ENCODE measurements around the gene SEMA4D. TPM values are rescaled to one million over a fixed set of nuclear protein-coding genes. Genes with fewer than 3 reads are reported as not detected.

SEMA4D gene
- total and polyA plus RNA-seq, 2 of the 13 experiments (the other 11 are each of a cell fraction or from before 2014, with no cell fraction given) = 0.13 to 0.16 TPM

GRCh38 chr9:89357331-89358197 is 140.3 kb downstream of the SEMA4D start (continued):
- TF ChIP-seq ZBTB25 (CRISPR knock-in tag; IDR thresholded peaks at IDR 0.05) (peak; percentile 79), ZBTB7B (CRISPR knock-in tag; IDR thresholded peaks at IDR 0.05) (peak; percentile 97), RAD21 (CRISPR knock-in tag; IDR thresholded peaks at IDR 0.05) (peak; percentile 39; the same call in 1 of the 2 replicates), CSRNP1 (CRISPR knock-in tag; IDR thresholded peaks at IDR 0.05) (0 out of 2 replicates have a peak, but pooled peaks have one; percentile 18), FOSL2 (CRISPR knock-in tag; IDR thresholded peaks at IDR 0.05) (peak; percentile 90), POGZ (CRISPR knock-in tag; IDR thresholded peaks at IDR 0.05) (peak; percentile 91), ZNF281 (CRISPR knock-in tag; IDR thresholded peaks at IDR 0.05; ENCODE audit: borderline replicate concordance) (peak; percentile 70; the same call in 1 of the 2 replicates)
